Caco-2 (cell line): Measurements from ENCODE around the gene CLDN18. TPM values are rescaled to one million over a fixed set of nuclear protein-coding genes. Genes with fewer than 3 reads are reported as not detected.

Source experiments
- BruUV-seq: library from RNA; stranded (reverse); fragments of 400-500 nt; replicated peaks from 2 replicates; lab custom pipeline; 2021; lab: Mats Ljungman, UMichigan
- CTCF ChIA-PET: fragments of 300-600 bp; sonication (Branson Sonifier 250); formaldehyde crosslinking; loops from one replicate; lab custom pipeline; 2022; ENCODE audit warnings: antibody characterized with exemption; lab: Charles Lee
- POLR2A ChIA-PET: fragments of 300-600 bp; sonication (Branson Sonifier 250); formaldehyde crosslinking; loops from one replicate; lab custom pipeline; 2022; ENCODE audit warnings: antibody characterized with exemption; lab: Charles Lee
- DNase-seq, 2 experiments: peaks; one replicate each; pipeline versions ENCODE4 v3.0.0 to v3.0.0-alpha.2; 2020 to 2022
- H3K27me3 ChIP-seq: replicated peaks from 2 replicates; pipeline ENCODE4 v1.6.0; 2011; ENCODE audit warnings: low read length; ENCODE audit not compliant: control insufficient read depth, insufficient read depth
- H3K36me3 ChIP-seq: 2 replicates; pipeline ENCODE4 v1.5.1; 2011; ENCODE audit warnings: low read length; ENCODE audit not compliant: control insufficient read depth, insufficient read depth
- H3K4me1 ChIP-seq: fragments of 250-450 bp; sonication (Bioruptor Pico); 2 replicates; pipeline ENCODE4 v1.5.1; 2020; ENCODE audit warnings: mild to moderate bottlenecking
- H3K4me3 ChIP-seq: 2 replicates; pipeline ENCODE4 v1.5.1; 2011; ENCODE audit warnings: low read depth, mild to moderate bottlenecking, control low read depth, low read length
- H3K9me3 ChIP-seq: fragments of 250-450 bp; sonication (Bioruptor Pico); 2 replicates; pipeline ENCODE4 v1.5.1; 2020; ENCODE audit warnings: mild to moderate bottlenecking, moderate library complexity
- H3K27ac Mint-ChIP-seq: one replicate; pipeline ENCODE4 v1.8.0; 2022; ENCODE audit warnings: mixed read lengths; ENCODE audit not compliant: unreplicated experiment
- H3K27me3 Mint-ChIP-seq: one replicate; pipeline ENCODE4 v1.8.0; 2022; ENCODE audit warnings: mixed read lengths; ENCODE audit not compliant: insufficient read depth, unreplicated experiment
- H3K36me3 Mint-ChIP-seq: one replicate; pipeline ENCODE4 v1.8.0; 2022; ENCODE audit warnings: mild to moderate bottlenecking, mixed read lengths; ENCODE audit not compliant: insufficient read depth, unreplicated experiment
- H3K4me1 Mint-ChIP-seq: one replicate; pipeline ENCODE4 v1.8.0; 2022; ENCODE audit warnings: low read depth, mixed read lengths; ENCODE audit not compliant: unreplicated experiment
- H3K4me3 Mint-ChIP-seq: one replicate; pipeline ENCODE4 v1.8.0; 2022; ENCODE audit warnings: mild to moderate bottlenecking, moderate library complexity, mixed read lengths; ENCODE audit not compliant: unreplicated experiment
- H3K9me3 Mint-ChIP-seq: one replicate; pipeline ENCODE4 v1.8.0; 2022; ENCODE audit warnings: mixed read lengths; ENCODE audit not compliant: unreplicated experiment
- intact Hi-C: fragments of 100-400 bp; cut with micrococcal nuclease; formaldehyde crosslinking; loops from one replicate; pipeline ENCODE4 v1.10.0; 2022; ENCODE audit not compliant: unreplicated experiment
- total RNA-seq: library from RNA; stranded (reverse); gene quantifications from 2 replicates; pipeline ENCODE4 v1.2.3, GENCODE V29; 2022
- TF ChIP-seq, protein P1 (sequence below), 2 experiments: fragments of 200-600 bp in 1 of 2; IDR thresholded peaks; 1 replicate in 1 of 2; 2 replicates in 1 of 2; pipeline versions ENCODE4 v1.5.1 to v1.8.0; 2011 to 2022; ENCODE audit warnings: antibody characterized with exemption in 1 of 2, control low read depth in 1 of 2, inconsistent platforms in 1 of 2, low read depth in 1 of 2, low read length in 1 of 2, mild to moderate bottlenecking in 1 of 2, moderate library complexity in 1 of 2; ENCODE audit not compliant: insufficient read depth in 1 of 2, severe bottlenecking in 1 of 2, unreplicated experiment in 1 of 2

Gene CLDN18
- total RNA-seq, 1 experiment from 2014 or later, result not detected

GRCh38 chr3:138081371-138082084 lies 71.6 kb downstream of the CLDN18 start:
- no peaks in the 10 kb centered on the region for H3K9me3 Mint-ChIP-seq
- H3K27me3 Mint-ChIP-seq, result no peaks in the 10 kb centered on the region
- no peaks in the 10 kb centered on the region for H3K9me3 ChIP-seq
- peaks cover 15% of the 10 kb centered on the region for H3K4me1 Mint-ChIP-seq
- H3K4me3 Mint-ChIP-seq, result no peak overlapping the region
- ChIA-PET POLR2A (interaction anchor here (0.6 kb wide), 1 partner anchor 65 kb away, joined by 3 read pairs; no protein-coding TSS in a partner anchor), CTCF (no interaction called here)
- H3K36me3 ChIP-seq, result no peaks in the 10 kb centered on the region
- no peak for DNase-seq
- no peak overlapping the region for H3K4me3 ChIP-seq
- TF ChIP-seq, protein P1, sequence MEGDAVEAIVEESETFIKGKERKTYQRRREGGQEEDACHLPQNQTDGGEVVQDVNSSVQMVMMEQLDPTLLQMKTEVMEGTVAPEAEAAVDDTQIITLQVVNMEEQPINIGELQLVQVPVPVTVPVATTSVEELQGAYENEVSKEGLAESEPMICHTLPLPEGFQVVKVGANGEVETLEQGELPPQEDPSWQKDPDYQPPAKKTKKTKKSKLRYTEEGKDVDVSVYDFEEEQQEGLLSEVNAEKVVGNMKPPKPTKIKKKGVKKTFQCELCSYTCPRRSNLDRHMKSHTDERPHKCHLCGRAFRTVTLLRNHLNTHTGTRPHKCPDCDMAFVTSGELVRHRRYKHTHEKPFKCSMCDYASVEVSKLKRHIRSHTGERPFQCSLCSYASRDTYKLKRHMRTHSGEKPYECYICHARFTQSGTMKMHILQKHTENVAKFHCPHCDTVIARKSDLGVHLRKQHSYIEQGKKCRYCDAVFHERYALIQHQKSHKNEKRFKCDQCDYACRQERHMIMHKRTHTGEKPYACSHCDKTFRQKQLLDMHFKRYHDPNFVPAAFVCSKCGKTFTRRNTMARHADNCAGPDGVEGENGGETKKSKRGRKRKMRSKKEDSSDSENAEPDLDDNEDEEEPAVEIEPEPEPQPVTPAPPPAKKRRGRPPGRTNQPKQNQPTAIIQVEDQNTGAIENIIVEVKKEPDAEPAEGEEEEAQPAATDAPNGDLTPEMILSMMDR (IDR thresholded peaks at IDR 0.05; ENCODE audit: insufficient read depth in 1 of 2, low read depth in 1 of 2, low read length in 1 of 2, severe bottlenecking in 1 of 2, unreplicated experiment in 1 of 2), result no peak
- no peaks in the 10 kb centered on the region for H3K36me3 Mint-ChIP-seq
- no TSS peak for BruUV-seq
- H3K27me3 ChIP-seq, result no peaks in the 10 kb centered on the region
- intact Hi-C loops, result loop anchor here (2.0 to 5.0 kb wide), 2 partner anchors 15 to 36 kb away; partner anchors contain the start of gene DZIP1L
- H3K4me1 ChIP-seq, result peaks cover 12% of the 10 kb centered on the region; the same call in 1 of the 2 replicates
- no peak overlapping the region for H3K27ac Mint-ChIP-seq

DNA sequence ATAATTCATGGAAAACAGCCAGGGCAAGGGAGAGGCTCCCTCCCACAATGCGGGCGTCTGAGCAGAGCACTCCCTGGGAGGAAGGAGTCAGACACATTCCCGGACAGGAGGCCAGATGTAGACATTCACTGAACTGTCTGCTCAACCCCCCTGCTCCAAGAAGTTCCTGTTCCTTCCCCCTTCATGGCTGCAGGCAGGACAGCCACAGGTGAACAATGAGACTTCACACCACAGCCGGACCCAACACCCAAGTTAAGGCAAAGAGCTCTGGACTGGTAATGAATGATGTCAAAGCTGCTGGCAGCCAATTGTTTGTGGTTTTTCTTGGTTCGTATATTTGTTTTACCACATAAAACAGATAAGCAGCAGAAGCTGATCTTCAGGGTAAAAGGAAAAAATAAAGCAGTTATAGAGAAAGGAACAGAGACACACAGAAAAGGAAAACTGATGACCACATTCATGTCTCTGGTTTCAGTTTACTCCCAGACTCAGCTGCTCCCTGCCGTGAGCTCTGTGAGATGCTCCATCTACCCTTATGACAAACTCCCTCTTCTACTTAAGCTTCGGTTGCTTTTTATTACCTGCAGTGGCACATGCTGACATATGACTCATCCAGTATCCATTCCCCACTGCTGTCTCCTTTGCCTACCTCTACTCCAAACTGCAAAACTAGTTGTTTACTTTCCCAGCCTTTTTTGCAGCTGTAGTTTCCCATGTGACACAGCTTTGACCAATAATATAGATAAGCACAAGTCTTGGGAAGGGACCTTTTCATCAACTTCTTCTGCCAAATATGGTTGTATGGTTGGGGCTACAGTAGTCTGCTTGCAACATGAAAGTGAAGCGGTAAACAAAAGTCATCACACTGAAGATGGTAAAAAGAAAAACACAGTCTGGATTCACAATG lies 72.4 kb downstream of the CLDN18 start:
- H3K4me1 Mint-ChIP-seq, result peaks cover 15% of the 10 kb centered on the region
- Histone ChIP-seq H3K27me3 (no peaks in the 10 kb centered on the region), H3K4me1 (peaks cover 12% of the 10 kb centered on the region; the same call in 1 of the 2 replicates), H3K36me3 (no peaks in the 10 kb centered on the region), H3K4me3 (no peak overlapping the region), H3K9me3 (no peaks in the 10 kb centered on the region)
- H3K9me3 Mint-ChIP-seq, result no peaks in the 10 kb centered on the region
- POLR2A ChIA-PET, result interaction anchor here (0.6 kb wide), 1 partner anchor 64 kb away, joined by 3 read pairs; no protein-coding TSS in a partner anchor
- H3K27me3 Mint-ChIP-seq, result no peaks in the 10 kb centered on the region
- intact Hi-C loops, result loop anchor here (2.0 to 5.0 kb wide), 2 partner anchors 14 to 35 kb away; partner anchors contain the start of gene DZIP1L
- H3K27ac Mint-ChIP-seq, result peak overlapping the region; percentile 45
- no peaks in the 10 kb centered on the region for H3K36me3 Mint-ChIP-seq
- peak in 1 of 2 experiments; percentile 45 for DNase-seq
- CTCF ChIA-PET, result interaction anchor here (0.5 to 1.0 kb wide), 3 partner anchors 15 to 854 kb away, joined by 3 to 4 read pairs (median 4); no protein-coding TSS in a partner anchor
- BruUV-seq, result no TSS peak
- TF ChIP-seq, protein P1 (IDR thresholded peaks at IDR 0.05; ENCODE audit: insufficient read depth in 1 of 2, low read depth in 1 of 2, low read length in 1 of 2, severe bottlenecking in 1 of 2, unreplicated experiment in 1 of 2), result no peak
- H3K4me3 Mint-ChIP-seq, result peak overlapping the region; percentile 13

DNA sequence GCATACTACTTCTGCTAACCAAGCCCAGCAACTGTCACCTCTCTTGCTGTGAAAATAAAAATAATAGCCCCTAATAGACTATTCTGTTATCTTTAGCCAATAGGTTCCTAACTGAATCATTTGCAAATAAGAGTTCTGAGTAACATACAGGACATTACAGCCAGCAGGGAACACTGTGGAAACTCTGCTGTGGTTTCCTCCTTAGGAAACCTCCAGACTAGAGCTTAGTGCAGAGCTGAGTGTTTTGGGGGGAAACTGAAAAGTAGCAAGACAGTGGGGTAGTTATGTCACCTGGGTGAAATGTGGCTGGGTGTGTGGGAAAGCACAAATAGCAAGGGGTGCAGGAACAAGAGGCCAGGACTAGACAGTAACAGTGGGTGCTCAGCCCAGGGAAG lies 73.0 kb downstream of the CLDN18 start:
- peaks cover 15% of the 10 kb centered on the region for H3K4me1 Mint-ChIP-seq
- no peaks in the 10 kb centered on the region for H3K27me3 Mint-ChIP-seq
- no peaks in the 10 kb centered on the region for H3K9me3 Mint-ChIP-seq
- H3K4me3 ChIP-seq, result no peak overlapping the region
- no peaks in the 10 kb centered on the region for H3K36me3 ChIP-seq
- ChIA-PET POLR2A (no interaction called here), CTCF (interaction anchor here (1.0 kb wide), 1 partner anchor 14 kb away, joined by 4 read pairs; no protein-coding TSS in a partner anchor)
- no peak overlapping the region for H3K4me3 Mint-ChIP-seq
- H3K9me3 ChIP-seq, result no peaks in the 10 kb centered on the region
- H3K36me3 Mint-ChIP-seq, result no peaks in the 10 kb centered on the region
- DNase-seq, result no peak
- no TSS peak for BruUV-seq
- TF ChIP-seq, protein P1 (IDR thresholded peaks at IDR 0.05; ENCODE audit: insufficient read depth in 1 of 2, low read depth in 1 of 2, low read length in 1 of 2, severe bottlenecking in 1 of 2, unreplicated experiment in 1 of 2), result no peak
- H3K27ac Mint-ChIP-seq, result peak overlapping the region; percentile 45
- peaks cover 12% of the 10 kb centered on the region; the same call in 1 of the 2 replicates for H3K4me1 ChIP-seq
- H3K27me3 ChIP-seq, result no peaks in the 10 kb centered on the region
- intact Hi-C loops, result loop anchor here (2.0 to 5.0 kb wide), 2 partner anchors 14 to 34 kb away; partner anchors contain the start of gene DZIP1L
